Measurements from ENCODE around the gene NOTCH4. TPM values are rescaled to one million over a fixed set of nuclear protein-coding genes. Genes with fewer than 3 reads are reported as not detected.
A peak's percentile ranks its signal among the peaks of the same experiment; 100 is the strongest.

Gene NOTCH4
- total RNA-seq, 1 donor from 2014 or later, result 2.4 TPM

DNA sequence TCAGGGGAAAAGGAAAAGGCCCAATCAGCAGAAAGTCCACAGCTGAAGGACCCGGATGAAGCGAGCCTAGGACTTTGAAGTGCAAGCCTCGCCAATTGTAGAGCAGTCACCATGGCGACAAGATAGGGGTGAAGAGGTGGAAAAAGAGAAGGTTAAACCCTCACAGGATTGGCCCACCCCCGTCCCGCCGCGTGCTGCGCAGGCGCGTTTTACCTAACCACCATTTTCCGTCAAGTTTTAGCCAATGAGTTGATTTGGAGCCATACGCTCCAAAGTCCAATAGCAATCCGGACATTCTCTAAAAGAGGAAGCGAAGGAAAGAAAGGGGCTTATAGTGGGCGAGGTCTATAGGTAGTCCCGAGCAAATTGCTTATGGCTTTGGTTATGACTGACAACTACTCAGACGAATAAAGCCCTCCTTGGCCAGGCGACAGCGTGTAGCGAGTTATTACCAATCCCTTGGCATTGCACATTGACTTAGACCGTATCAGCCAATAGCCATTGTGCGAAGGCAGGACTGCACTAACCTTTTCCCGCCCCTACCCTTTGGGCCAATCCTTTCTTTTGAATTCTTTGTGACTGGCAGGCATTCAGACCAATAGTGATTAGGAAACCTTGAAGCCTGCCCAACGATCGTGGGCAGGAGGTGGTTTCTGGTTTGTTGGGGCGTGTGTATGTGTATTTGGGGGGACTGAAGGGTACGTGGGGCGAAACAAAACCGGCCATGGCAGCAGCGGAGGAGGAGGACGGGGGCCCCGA, 45.9 kb downstream of the NOTCH4 start, which contains the start of gene RNF5:
RNF5 (plus strand) TSS at position 618 of the 759 bp plus-strand sequence; CDS start at position 725, 107 bp downstream.
- peak; percentile 100 for DNase-seq (ENCODE audit: low read depth)
- TF ChIP-seq, protein P1, sequence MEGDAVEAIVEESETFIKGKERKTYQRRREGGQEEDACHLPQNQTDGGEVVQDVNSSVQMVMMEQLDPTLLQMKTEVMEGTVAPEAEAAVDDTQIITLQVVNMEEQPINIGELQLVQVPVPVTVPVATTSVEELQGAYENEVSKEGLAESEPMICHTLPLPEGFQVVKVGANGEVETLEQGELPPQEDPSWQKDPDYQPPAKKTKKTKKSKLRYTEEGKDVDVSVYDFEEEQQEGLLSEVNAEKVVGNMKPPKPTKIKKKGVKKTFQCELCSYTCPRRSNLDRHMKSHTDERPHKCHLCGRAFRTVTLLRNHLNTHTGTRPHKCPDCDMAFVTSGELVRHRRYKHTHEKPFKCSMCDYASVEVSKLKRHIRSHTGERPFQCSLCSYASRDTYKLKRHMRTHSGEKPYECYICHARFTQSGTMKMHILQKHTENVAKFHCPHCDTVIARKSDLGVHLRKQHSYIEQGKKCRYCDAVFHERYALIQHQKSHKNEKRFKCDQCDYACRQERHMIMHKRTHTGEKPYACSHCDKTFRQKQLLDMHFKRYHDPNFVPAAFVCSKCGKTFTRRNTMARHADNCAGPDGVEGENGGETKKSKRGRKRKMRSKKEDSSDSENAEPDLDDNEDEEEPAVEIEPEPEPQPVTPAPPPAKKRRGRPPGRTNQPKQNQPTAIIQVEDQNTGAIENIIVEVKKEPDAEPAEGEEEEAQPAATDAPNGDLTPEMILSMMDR (IDR thresholded peaks at IDR 0.05; ENCODE audit: insufficient read depth, low read length, poor library complexity, severe bottlenecking), result no peak
- Histone ChIP-seq H3K4me3 (ENCODE audit: low read depth, low read length) (peak within 1 kb of the TSS; percentile 99), H3K36me3 (ENCODE audit: control insufficient read depth, insufficient read depth, low read length) (no peaks in the 10 kb centered on the region), H3K27me3 (ENCODE audit: control insufficient read depth, insufficient read depth, low read length) (no peaks in the 10 kb centered on the region)

GRCh38 chr6:32177183-32177787, 46.6 kb downstream of the NOTCH4 start:
- DNase-seq (ENCODE audit: low read depth), result no peak
- Histone ChIP-seq H3K36me3 (ENCODE audit: control insufficient read depth, insufficient read depth, low read length) (no peaks in the 10 kb centered on the region), H3K4me3 (ENCODE audit: low read depth, low read length) (peak overlapping the region; percentile 99), H3K27me3 (ENCODE audit: control insufficient read depth, insufficient read depth, low read length) (no peaks in the 10 kb centered on the region)
- TF ChIP-seq, protein P1 (IDR thresholded peaks at IDR 0.05; ENCODE audit: insufficient read depth, low read length, poor library complexity, severe bottlenecking), result no peak

DNA sequence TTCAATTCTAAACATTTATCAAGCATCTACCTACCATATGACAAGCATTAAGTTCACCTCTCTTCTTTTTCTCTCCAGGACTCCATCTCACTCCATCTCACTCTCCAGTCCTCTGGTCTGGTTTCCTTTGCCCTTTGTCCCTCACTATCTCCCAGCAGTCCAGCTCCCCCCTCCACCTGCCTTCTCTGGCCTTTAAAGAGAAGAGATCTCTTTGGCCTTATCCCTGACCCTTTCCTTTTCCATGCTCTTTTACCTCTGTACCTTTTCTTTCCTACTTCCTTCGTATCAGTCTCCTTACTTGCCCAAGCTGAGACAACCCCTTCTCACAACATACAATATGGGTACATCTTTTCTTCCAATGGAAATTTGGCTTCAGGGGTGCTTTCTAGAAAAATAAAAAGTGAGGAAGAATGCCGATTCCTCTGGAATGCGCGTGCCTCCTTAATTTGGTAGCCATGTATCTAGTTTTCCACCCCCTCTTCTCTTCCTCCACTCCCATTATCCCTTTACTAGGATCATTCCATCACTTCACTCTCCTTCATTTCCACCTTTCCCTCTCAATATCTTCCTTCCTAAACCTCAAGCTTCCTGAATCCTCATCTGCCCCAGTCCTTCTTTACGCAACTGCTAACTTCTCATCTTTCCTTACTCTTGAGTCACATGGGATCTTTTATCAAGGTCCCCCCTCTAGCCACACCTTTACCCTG, 47.2 kb downstream of the NOTCH4 start:
- no peaks in the 10 kb centered on the region for H3K36me3 ChIP-seq (ENCODE audit: control insufficient read depth, insufficient read depth, low read length)
- TF ChIP-seq, protein P1 (IDR thresholded peaks at IDR 0.05; ENCODE audit: insufficient read depth, low read length, poor library complexity, severe bottlenecking), result no peak
- no peaks in the 10 kb centered on the region for H3K27me3 ChIP-seq (ENCODE audit: control insufficient read depth, insufficient read depth, low read length)
- H3K4me3 ChIP-seq (ENCODE audit: low read depth, low read length), result peak overlapping the region; percentile 99
- no peak for DNase-seq (ENCODE audit: low read depth)

- DNase-seq (ENCODE audit: low read depth), result peak; percentile 81
- Histone ChIP-seq H3K4me3 (ENCODE audit: low read depth, low read length) (peak within 1 kb of the TSS; percentile 99), H3K27me3 (ENCODE audit: control insufficient read depth, insufficient read depth, low read length) (no peaks in the 10 kb centered on the region), H3K36me3 (ENCODE audit: control insufficient read depth, insufficient read depth, low read length) (no peaks in the 10 kb centered on the region)
- TF ChIP-seq, protein P1 (IDR thresholded peaks at IDR 0.05; ENCODE audit: insufficient read depth, low read length, poor library complexity, severe bottlenecking), result no peak
Observed at GRCh38 chr6:32175711-32176475, 48.0 kb downstream of the NOTCH4 start, which contains the start of gene AGPAT1. Gene AGPAT1 (minus strand): TSS chr6:32176084. CDS start chr6:32171496, 4,588 bp downstream.

- peak overlapping the region; percentile 99 for H3K4me3 ChIP-seq (ENCODE audit: low read depth, low read length)
- no peak for DNase-seq (ENCODE audit: low read depth)
- H3K36me3 ChIP-seq (ENCODE audit: control insufficient read depth, insufficient read depth, low read length), result no peaks in the 10 kb centered on the region
- TF ChIP-seq, protein P1 (IDR thresholded peaks at IDR 0.05; ENCODE audit: insufficient read depth, low read length, poor library complexity, severe bottlenecking), result no peak
- H3K27me3 ChIP-seq (ENCODE audit: control insufficient read depth, insufficient read depth, low read length), result no peaks in the 10 kb centered on the region
Observed at GRCh38 chr6:32175322-32175710, 48.6 kb downstream of the NOTCH4 start.

All from kidney epithelial cell (primary cell).